OCI-LY1 (cell line): ENCODE data around the gene TRPM1.

Experiments
- EZH2 ChIP-seq: fragments of 200-600 bp; sonication (generic), shearing (Covaris generic); IDR thresholded peaks from 2 replicates; pipeline ENCODE4 v1.8.0; 2017; ENCODE audit warnings: borderline replicate concordance, mixed run types, mild to moderate bottlenecking, antibody characterized with exemption, low read length, moderate library complexity, mixed read lengths
- TF ChIP-seq, protein P1 (sequence below): fragments of 200-600 bp; sonication (generic), shearing (Covaris generic); IDR thresholded peaks from 2 replicates; pipeline ENCODE4 v1.5.1; 2017; ENCODE audit warnings: mild to moderate bottlenecking, antibody characterized with exemption, low read length, moderate library complexity, mixed read lengths

DNA sequence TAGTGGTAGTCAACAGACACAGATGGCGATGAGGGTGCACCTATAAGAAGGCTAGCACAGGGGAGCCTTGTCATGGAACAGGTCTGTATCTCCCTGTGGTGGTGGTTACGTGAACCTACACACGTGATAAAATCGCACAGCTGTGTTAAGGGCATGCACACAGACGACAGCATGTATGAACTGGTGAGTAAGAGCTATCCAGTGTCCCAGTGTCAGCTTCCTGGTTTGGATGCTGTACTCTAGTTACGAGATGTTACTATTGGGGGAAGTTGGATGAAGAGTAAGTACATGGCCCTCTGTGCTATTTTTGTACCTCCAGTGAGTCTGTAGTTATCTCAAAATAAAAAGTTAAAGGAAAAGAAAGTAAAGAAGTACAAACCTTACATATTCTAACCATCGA lies 148.3 kb downstream of the TRPM1 start:
- TF ChIP-seq, protein P1, sequence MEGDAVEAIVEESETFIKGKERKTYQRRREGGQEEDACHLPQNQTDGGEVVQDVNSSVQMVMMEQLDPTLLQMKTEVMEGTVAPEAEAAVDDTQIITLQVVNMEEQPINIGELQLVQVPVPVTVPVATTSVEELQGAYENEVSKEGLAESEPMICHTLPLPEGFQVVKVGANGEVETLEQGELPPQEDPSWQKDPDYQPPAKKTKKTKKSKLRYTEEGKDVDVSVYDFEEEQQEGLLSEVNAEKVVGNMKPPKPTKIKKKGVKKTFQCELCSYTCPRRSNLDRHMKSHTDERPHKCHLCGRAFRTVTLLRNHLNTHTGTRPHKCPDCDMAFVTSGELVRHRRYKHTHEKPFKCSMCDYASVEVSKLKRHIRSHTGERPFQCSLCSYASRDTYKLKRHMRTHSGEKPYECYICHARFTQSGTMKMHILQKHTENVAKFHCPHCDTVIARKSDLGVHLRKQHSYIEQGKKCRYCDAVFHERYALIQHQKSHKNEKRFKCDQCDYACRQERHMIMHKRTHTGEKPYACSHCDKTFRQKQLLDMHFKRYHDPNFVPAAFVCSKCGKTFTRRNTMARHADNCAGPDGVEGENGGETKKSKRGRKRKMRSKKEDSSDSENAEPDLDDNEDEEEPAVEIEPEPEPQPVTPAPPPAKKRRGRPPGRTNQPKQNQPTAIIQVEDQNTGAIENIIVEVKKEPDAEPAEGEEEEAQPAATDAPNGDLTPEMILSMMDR = no peak
- TF ChIP-seq EZH2 = no peak
